GM18873 (cell line): ENCODE data around the gene TMEM127.
"Not testable (repeated sequence)": the region's sequence is repeated elsewhere in the genome, so short reads cannot be mapped to it uniquely, and the experiment has no call there.

Source experiments
- ATAC-seq: cut with Tn5 transposase; IDR thresholded peaks from one replicate; pipeline ENCODE4 v1.9.1; 2021; ENCODE audit warnings: mild to moderate bottlenecking, moderate library complexity, moderate number of reproducible peaks; ENCODE audit not compliant: unreplicated experiment, low FRiP score

The TMEM127 gene, protein sequence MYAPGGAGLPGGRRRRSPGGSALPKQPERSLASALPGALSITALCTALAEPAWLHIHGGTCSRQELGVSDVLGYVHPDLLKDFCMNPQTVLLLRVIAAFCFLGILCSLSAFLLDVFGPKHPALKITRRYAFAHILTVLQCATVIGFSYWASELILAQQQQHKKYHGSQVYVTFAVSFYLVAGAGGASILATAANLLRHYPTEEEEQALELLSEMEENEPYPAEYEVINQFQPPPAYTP

DNA sequence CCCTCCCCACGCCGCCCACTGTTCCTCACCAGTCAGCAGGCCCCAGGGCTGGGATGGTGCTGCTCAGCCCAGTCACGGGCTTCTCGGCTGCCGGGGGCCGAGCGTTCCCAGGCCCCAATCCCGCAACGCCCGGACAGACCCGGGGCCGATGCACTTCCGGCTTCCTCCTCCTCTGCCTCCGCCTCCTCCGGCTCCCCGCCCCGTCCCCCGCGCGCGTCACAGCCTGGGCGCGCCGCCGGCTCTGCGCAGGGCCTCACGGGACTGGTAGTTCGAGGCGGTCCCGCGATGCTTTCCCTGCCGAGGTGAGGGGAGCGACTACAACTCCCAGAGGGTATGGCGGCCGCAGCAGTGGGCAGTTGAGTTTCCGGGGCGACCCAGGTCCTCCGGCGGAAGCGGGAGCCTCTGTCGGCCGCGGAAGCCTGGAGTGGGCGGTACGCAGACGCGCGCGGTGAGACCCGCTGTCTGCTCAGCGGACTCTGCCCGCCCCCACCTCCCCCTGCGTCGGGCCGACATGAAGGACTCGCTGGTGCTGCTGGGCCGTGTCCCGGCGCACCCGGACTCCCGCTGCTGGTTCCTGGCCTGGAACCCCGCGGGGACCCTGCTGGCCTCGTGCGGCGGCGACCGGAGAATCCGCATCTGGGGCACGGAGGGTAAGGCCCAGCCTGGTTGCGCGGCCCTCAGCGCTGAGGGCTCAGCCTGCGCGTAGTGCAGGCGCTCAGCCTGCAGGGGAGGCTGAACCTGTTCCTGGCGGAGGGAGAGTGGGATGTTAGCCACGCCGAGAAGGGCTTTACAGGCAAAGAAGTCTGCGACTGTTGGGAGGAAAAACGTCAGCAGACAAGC, at the start of gene TMEM127, which contains the start of gene CIAO1:
Gene TMEM127 (minus strand): TSS at position 158 of the 840 bp plus-strand sequence. CDS start 616 bp downstream, outside the sequence.
Gene CIAO1 (plus strand): TSS at position 386 of the 840 bp plus-strand sequence. CDS start 126 bp downstream, at position 512.
- ATAC-seq = peak; percentile 87

DNA sequence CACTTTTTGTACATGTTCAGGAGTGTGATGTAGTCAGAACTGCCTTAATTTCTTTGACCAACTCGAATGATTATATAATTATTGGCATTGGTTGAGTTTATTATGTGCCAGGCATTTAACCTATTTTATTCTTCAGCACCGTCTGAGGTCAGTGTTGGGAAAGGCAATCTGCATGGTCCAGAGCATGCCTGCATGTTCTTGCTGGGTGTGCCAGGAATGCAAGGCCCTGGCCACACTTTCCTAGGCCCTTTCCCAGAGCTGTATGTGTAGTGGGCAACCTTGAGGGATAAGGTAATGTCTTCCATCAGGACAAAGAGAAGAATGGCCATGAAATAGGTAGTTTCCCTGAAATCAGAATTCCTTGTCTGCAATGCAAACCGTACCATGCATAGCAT, 49.2 kb upstream of the TMEM127 start:
- ATAC-seq = no peak

DNA sequence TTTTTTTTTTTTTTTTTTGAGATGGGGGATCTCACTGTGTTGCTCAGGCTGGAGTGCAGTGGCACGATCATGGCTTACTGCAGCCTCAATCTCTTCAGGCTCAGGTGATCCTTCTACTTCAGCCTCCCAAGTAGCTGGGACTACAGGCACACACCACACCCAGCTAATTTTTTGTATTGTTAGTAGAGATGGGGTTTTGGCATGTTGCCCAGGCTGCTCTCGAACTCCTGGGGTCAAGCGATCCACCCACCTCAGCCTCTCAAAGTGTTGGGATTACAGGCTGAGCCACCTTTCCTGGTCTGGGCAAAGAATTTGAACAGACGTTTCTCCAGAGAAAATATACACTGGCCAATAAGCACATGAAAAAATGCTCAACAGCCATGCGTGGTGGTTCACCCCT, 42.5 kb upstream of the TMEM127 start:
- ATAC-seq = no peak

DNA sequence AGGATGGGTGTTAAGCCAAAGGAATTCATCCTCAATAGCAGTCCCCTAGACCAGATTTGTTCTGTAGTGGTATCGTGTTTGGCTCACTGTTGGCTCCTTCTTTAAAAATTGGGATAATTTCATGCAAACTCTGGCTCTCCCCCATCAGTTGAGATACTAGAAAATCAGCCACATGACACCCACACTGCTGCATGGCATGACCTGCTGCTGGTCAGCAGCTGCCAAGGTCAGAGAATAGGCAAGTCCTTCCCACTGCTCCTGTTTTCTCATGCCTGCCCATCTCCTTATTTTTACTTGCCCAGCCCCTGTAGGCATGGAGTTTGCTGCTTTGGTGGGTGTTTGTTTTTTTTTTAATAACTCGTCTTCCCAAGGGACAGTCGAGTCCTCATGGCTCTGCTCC, 40.6 kb upstream of the TMEM127 start:
- no peak for ATAC-seq

DNA sequence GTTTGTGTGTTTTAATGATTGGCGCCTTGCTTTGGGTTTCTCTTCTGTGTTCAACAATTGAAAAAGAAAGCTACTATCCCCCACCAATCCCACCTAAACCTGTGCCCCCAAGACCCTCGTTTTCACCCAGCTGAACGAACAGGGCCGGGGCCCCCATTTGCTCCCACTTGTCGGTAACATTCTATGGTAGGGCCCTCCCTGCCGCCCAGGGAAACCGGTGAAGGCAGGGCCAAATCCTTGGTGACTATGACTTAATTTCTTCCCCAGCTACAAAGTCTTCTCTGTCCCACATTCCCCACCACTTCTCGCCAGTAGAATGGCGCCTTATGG, 40.1 kb upstream of the TMEM127 start:
- ATAC-seq = no peak

DNA sequence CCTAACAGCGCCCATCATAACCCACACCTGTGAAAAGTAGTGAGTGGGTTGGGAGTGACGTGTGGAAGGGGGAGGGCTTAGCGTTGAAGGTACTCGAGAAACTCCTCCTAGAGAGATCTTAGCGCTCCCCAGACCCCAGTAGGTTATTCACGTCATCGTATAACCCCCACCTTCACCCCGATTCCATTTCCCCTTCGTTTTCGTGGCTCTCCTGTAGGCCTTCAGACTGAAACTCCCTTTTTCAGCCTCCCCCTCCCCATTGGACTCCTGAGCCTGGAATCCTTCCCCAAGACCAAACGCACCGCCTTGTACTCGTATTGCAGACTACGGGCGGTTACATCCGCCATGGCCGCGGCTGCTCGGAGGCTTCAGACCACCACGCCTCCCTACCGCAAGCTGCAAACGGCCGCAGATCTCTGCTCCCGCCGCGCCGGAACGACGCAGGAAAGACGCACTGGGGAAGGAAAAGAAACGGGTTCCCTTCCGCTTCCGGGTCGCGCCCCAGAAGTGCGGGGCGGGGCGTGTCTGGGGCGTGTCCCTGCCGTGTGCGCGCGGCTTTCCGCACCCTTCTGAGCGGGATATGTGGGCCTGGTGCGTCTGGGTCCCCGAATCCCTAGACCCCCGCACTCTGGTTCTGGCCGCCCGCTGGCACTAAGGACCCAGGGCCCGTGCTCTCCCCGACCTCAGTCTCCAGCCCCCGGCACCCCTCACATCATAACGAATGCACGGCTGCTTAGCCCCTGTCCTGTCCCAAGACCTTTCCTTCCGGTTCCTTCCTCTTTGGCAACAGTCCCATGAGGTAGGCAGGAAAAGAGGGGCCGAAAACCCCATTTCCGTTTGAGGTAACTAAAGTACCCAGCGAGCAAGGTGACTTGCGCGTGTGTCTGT, 39.5 kb upstream of the TMEM127 start, which contains the start of gene SNRNP200:
Gene SNRNP200 (minus strand): TSS at position 456 of the 888 bp plus-strand sequence. CDS start 109 bp downstream, at position 347.
- ATAC-seq = peak; percentile 70

DNA sequence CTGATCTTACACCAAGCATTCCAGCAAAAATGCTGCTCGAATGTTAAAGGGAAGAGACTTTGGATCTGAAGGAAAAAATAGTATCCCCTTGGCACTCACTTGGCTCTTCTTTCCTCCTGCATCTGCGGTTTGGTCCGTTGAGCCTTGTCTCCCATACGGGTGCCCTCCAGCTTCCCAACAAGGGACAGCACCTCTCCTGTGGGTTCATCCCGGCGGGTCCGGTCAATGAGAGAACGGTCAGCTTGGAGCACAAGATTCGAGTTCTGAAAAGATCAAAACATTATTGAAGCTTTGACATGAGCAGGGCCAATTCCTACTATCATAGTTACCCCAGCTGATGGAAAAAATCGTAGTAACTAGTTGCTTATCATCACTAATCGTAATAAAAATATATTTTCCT, 38.8 kb upstream of the TMEM127 start:
- no peak for ATAC-seq

DNA sequence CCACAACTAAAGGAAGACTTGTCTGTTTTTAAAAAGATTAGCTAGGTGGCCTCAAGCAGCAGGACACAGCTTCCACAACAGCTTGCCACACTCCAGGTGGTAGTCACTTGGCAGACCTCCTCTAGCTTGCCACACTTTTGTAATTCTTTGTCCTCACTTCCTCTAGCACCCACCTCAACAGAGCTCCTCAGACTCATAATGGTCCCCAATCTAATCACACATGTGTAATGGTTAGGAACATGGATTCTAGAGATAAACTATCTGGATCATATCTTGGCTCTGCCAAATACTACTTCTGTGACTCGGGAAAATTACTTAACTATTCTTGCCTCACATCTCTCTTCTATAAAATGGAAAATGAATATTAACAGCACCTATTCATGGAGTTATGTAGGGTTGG, 36.1 kb upstream of the TMEM127 start:
- ATAC-seq = no peak

DNA sequence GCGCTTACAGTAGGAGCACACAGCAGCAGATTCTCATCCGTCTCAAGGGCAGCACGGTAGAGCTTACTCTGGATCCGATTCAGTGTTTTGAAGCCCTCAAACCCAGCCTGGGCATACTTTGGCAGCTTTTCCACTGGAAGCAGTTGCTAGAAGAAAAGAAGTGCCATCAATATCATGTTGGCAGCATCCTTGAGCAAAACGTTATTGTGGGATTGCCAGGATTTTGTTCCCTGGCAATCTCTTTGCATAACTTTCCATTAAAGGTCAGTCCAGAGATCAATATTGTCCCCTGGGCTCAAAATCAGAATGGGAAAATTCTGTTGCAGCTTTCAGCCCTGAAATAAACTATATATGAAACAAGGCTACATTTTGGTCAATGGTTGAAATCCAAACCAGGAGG, 31.1 kb upstream of the TMEM127 start:
- no peak for ATAC-seq

DNA sequence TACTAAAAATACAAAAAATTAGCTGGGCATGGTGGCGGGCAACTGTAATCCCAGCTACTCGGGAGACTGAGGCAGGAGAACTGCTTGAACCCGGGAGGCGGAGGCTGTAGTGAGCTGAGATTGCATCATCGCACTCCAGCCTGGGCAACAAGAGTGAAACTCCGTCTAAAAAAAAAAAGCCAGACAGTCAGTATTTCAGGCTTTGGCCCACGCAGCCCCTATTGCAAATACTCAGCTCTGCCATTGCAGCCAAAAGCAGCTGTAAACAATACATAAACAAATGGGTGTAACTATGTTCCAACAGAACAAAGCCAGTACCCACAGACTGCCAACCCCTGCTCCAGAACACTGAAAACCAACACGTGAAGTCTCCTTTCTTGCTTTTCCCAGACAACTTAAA, 28.5 kb upstream of the TMEM127 start:
- not testable (repeated sequence) for ATAC-seq

DNA sequence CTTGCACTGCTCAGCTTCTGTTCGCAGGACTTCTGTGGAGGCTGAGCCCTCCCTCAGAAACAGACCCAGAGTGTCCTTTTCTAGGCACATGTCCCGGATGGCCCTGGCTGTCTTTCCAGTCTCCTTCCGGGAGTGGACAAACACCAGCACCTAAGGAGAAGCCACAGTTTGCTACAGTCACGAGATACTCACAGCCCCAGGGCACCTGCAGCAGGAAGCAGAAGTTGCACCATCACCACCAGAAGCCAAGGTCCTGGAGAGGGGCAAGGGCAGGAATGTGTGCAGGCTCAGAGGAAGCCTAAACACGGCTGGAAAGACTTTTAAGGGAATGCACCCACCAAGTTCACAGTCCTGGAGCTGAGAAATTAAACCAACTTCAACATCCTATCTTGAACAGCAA, 26.0 kb upstream of the TMEM127 start:
- ATAC-seq = no peak

DNA sequence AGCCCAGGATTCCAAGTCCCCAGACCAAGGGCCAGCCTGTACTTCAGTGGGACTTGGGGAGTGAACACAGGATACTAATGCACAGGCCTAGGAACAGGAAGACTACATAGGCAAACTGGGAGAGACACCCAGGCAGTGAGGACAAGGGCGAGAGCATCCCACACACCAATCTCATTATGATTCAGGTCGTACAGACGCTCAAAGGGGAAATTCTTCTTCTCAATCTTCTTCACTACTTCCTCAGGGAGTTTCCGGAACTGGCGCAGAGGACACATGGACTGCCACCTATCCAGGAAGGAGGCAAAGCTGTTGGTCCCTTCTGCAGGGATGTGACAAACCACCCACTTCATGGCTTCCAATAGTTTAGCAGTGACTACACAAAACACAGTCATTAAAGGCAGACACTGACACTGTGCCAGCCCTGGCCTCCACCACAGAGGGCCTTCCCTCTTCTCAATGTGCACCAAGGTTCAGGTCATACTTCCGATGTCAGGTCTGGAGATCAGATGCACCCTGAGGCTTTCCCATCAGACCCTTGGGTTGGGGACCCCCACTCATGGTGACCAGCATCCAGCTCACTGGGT, 21.6 kb upstream of the TMEM127 start:
- ATAC-seq = no peak

DNA sequence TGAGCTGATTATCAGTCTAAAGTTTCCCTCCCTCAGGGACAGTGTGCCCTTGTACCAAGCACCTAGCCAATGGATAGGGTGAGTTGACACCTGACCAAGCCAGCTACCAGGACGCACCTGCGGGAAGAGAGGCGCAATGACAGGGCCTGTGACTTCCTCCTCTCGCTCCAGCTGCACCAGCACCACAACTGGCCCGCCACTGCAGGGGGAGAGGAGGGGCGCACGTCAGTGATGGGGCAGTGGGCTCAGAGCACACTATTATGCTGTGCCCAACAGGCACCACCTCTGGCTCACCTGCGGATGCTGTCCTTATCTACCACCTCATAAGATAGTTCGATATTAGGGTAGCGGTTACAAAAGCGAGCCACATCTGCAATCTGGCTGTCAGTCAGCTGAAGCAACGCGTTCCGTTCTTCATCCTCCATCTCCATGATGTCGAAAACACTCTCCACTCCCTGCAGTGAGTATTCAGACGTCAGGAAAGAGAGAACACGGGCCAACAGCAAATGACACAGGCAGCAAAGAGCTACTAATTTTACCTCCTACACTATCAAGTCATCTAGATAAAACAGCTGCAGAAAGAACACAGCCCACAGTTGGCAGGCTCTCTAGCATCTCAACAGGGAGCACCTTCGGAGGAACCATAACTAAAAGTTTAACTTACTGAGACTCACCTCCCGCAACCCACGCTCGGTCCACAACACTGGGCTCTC, 11.1 kb upstream of the TMEM127 start:
- no peak for ATAC-seq

DNA sequence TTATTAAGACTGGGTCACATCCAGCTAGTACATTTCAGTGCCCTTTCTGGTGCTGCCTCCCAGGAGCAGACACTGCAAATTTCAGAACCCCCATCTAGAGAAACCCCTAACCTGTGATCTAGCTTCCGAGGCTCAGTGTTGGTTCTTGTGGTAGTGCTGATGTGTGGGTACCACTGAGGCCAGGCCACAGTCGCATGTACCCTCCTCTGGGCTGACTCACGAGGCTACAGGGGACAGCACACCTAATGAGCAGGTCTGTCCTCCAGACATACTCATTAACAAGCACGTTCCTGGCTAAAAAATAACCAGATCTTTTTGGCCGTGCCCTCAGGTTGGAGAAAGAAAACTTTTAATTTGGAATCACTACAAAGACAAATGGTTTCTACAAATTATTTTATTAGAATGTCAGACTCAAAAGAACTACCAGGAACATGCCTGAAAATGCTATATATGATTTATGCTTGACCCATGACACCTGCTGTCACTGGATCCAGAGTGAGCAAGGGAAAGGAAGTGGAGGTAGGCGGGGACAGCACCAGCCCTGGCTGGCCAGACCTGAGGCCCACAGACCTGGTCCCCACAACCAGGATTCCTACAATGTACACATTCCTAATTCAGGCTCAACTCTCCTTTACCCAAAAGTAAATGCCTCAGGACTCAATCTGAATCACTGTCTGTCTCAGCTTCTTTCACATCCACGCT, 8.7 kb upstream of the TMEM127 start:
- ATAC-seq = no peak

DNA sequence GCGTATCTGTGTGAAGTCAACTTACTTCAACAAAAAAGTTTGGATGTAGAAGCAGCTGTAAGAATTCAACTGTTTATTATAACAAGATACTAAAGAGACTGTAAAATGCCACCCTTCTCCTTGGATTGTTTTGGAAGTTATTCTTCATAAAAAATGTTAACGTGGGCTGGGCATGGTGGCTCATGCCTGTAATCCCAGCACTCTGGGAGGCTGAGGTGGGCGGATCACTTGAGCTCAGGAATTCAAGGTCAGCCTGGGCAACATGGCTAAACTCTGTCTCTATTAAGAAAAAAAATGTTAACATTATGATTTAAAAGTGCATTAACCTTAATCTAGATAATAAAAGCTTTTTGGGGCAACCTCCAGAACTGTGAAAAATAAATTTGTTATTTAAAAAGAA, 8.0 kb upstream of the TMEM127 start:
- ATAC-seq = no peak

DNA sequence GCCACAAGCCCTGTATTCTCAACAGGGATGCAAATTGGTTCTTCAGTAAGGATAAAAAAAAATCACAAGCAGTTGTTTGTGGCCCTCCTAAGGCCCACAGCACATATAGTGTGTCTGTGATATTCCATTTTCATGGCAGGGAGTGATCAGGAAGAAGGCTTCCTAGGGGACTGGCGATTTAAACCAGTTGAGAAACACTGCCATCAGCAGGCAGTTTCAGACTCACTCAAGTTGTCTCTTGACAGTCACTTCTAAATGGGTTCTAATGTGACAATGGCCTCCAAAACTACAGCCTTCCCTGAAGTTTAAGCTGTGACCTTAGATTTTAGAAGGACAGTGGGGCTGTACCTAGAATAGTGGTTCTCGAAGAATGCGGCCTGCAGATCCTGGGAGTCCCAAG, 6.2 kb upstream of the TMEM127 start:
- no peak for ATAC-seq

DNA sequence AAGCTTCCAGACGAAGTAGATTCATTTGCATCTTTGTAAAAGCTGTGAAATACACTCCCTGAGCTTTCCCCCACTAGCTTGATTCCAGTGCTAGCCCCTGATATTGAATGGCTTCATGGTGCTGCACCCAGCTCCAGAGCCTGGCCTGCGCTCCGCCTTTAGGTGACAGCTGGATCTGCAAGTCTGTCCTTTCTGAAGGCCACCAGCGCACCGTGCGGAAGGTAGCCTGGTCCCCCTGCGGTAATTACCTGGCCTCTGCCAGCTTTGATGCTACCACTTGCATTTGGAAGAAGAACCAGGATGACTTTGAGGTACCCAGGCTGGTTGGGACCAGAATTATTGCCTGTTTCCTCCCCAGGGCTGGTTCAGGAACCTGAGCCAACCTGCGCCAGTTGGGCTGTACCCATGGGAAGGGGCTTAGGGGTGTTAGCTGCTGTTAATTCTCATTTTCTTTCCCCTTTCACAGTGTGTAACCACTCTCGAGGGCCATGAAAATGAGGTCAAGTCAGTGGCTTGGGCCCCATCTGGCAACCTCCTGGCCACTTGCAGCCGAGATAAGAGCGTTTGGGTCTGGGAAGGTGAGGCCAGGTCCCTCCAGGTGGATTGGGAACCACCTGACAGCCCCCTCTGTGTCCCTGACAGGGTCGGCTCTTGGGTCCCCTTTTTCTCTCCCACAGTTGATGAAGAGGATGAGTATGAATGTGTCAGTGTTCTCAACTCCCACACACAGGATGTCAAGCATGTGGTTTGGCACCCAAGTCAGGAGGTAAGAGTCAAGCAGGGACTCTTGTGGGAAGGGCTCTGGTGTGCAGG, 1.6 kb upstream of the TMEM127 start:
- no peak for ATAC-seq

DNA sequence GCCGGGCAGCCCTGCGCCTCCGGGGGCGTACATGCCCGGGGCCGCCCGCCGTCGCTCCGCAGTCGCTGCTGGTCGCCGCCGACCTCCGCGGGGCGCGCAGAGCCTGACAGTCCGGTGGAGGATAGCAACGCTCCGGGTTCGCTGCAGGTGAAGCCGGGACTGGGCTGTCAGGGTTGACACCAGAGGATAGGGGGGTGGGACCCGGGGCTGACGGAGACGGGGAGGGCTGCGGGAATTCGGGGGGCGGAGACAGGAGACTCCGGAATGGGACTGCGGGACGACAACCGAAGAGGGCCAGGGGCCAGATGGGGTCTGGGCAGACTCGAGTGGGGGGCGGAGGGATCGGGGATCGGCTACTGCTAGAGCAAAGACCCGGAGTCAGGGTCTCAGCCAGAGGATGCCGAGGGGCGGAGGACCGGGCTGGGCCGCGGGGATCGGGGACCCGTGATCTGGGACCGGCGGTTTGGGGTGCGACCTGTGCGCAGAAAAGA, 403 bp downstream of the TMEM127 start:
- no peak for ATAC-seq
